OCI-LY1 (cell line): ENCODE results near the gene MRPS11.

ENCODE experiments used
- CTCF ChIP-seq: fragments of 200-600 bp; sonication (generic), shearing (Covaris generic); IDR thresholded peaks from 2 replicates; pipeline ENCODE4 v1.5.1; 2017; ENCODE audit warnings: mild to moderate bottlenecking, antibody characterized with exemption, low read length, moderate library complexity, mixed read lengths
- EZH2 ChIP-seq: fragments of 200-600 bp; sonication (generic), shearing (Covaris generic); IDR thresholded peaks from 2 replicates; pipeline ENCODE4 v1.8.0; 2017; ENCODE audit warnings: borderline replicate concordance, mixed run types, mild to moderate bottlenecking, antibody characterized with exemption, low read length, moderate library complexity, mixed read lengths

GRCh38 chr15:88509321-88509720 is 41.8 kb downstream of the MRPS11 start:
- no peak for TF ChIP-seq CTCF
- no peak for TF ChIP-seq EZH2
